ENCODE measurements around the gene CECR2. TPM values are rescaled to one million over a fixed set of nuclear protein-coding genes. Genes with fewer than 3 reads are reported as not detected.

CECR2 gene
- total RNA-seq, 1 experiment from 2014 or later = 154 TPM

DNA sequence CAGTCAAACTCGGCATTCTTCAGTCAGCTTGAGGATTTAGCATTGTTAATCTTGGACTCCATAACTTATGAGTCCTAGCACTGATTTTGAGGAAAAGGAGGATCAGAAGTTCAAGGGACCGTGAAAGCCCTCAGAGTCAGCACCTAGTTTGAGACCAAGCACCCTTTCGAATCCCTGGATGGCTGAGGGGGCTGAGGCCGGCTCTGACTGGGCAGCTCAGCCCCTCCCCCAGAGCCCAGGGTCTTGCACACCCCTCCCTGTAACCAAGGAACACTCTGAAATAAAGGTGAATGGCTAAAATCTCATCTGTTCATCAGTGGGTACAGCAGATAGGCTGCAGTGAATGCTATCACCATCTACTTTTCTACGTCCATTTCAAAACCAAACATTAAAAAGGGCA, 221.3 kb downstream of the CECR2 start:
- H2AK5ac ChIP-seq (ENCODE audit: insufficient read length, low read length) = no peak overlapping the region
- H4K5ac ChIP-seq (ENCODE audit: insufficient read length, low read depth, low read length) = no peak overlapping the region
- no peak overlapping the region for H3K4me2 ChIP-seq (ENCODE audit: insufficient read depth, insufficient read length, low read length)
- H3K23ac ChIP-seq (ENCODE audit: insufficient read length, low read depth, low read length) = no peak overlapping the region
- H3K27ac Mint-ChIP-seq = peak overlapping the region in 1 of 3 experiments; percentile 49; a peak in 2 of 7 replicates
- peaks cover 34 to 58% (median 46%) of the 10 kb centered on the region in 3 experiments for H3K36me3 Mint-ChIP-seq (ENCODE audit: insufficient read depth in 1 of 3, low read depth in 3 of 3)
- H3T11ph ChIP-seq (ENCODE audit: low read length) = no peak overlapping the region
- H3K56ac ChIP-seq (ENCODE audit: insufficient read length, low read depth, low read length) = no peak overlapping the region
- no peak overlapping the region for H2BK15ac ChIP-seq (ENCODE audit: low read depth, low read length)
- H3K18ac ChIP-seq (ENCODE audit: insufficient read length, low read depth, low read length) = no peak overlapping the region
- no peak for DNase-seq
- H3K9me3 Mint-ChIP-seq = no peaks in the 10 kb centered on the region
- H3K23me2 ChIP-seq (ENCODE audit: insufficient read length, low read depth, low read length, poor library complexity, severe bottlenecking) = no peaks in the 10 kb centered on the region
- H3K27me3 ChIP-seq (ENCODE audit: insufficient read depth, low read length) = no peaks in the 10 kb centered on the region
- H3K79me2 ChIP-seq (ENCODE audit: insufficient read depth, low read length) = no peaks in the 10 kb centered on the region
- no peak overlapping the region for H4K8ac ChIP-seq (replicated peaks; ENCODE audit: insufficient read length, low read depth, low read length)
- no peaks in the 10 kb centered on the region for H3K9me3 ChIP-seq (ENCODE audit: control insufficient read depth, low read depth, low read length)
- WGBS (ENCODE audit: extremely low coverage, insufficient read length, low lambda C conversion rate) = no CpG with 5 or more reads among the region's 5 CpGs
- no peak overlapping the region for H2BK20ac ChIP-seq (ENCODE audit: low read depth, low read length, poor library complexity, severe bottlenecking)
- no peak overlapping the region for H2BK120ac ChIP-seq (ENCODE audit: low read depth, low read length, poor library complexity, severe bottlenecking)
- no peaks in the 10 kb centered on the region for H3K27me3 Mint-ChIP-seq (ENCODE audit: low read depth)
- no peak overlapping the region for H3K27ac ChIP-seq (ENCODE audit: insufficient read length, low read depth, low read length)
- H2BK12ac ChIP-seq (ENCODE audit: insufficient read length, low read depth, low read length) = no peak overlapping the region
- H2BK5ac ChIP-seq (ENCODE audit: insufficient read length, low read length) = no peak overlapping the region
- no peaks in the 10 kb centered on the region for H3K79me1 ChIP-seq (ENCODE audit: insufficient read depth, low read depth, low read length, poor library complexity, severe bottlenecking)
- no peak overlapping the region for H3K4ac ChIP-seq (ENCODE audit: low read depth, low read length)
- H3K14ac ChIP-seq (ENCODE audit: insufficient read depth, low read length) = no peak overlapping the region
- H3K4me1 Mint-ChIP-seq = peaks cover 0 to 2% of the 10 kb centered on the region in 2 experiments; a peak in 1 of 4 replicates
- H4K20me1 ChIP-seq (ENCODE audit: control insufficient read depth, insufficient read depth, insufficient read length) = no peaks in the 10 kb centered on the region
- no peak overlapping the region for H2AFZ ChIP-seq (ENCODE audit: low read length)
- H3K4me3 Mint-ChIP-seq = no peak overlapping the region
- no peak for TF ChIP-seq CTCF (conservative IDR thresholded peaks at IDR 0.05)
- no peaks in the 10 kb centered on the region for H3K4me1 ChIP-seq (ENCODE audit: insufficient read depth, low read length)
- H4K91ac ChIP-seq (ENCODE audit: insufficient read length, low read depth, low read length) = no peak overlapping the region
- H3K9ac ChIP-seq (ENCODE audit: extremely low read depth, insufficient read length, low read length) = no peak overlapping the region
